ENCODE data around the gene COPG2. TPM values are rescaled to one million over a fixed set of nuclear protein-coding genes. Genes with fewer than 3 reads are reported as not detected.

COPG2 gene
- polyA plus RNA-seq, 1 donor from 2014 or later = 37.9 TPM

- no peaks in the 10 kb centered on the region for H3K79me2 ChIP-seq (replicated peaks; ENCODE audit: insufficient read depth, low read length)
- H3K9me3 ChIP-seq (ENCODE audit: low read length) = peaks cover 6% of the 10 kb centered on the region
- H3K36me3 ChIP-seq (ENCODE audit: insufficient read depth, low read length) = peaks cover 12% of the 10 kb centered on the region
- H3F3A ChIP-seq (ENCODE audit: insufficient read depth, low read length, poor library complexity, severe bottlenecking) = no peaks in the 10 kb centered on the region
- no peaks in the 10 kb centered on the region for H4K20me1 ChIP-seq (ENCODE audit: insufficient read depth)
- H3K27ac ChIP-seq (ENCODE audit: low read length) = no peak overlapping the region
- H3K4me3 ChIP-seq (ENCODE audit: low read length) = no peak overlapping the region
- no peak overlapping the region for H2AFZ ChIP-seq (ENCODE audit: low read depth, low read length)
- no peak overlapping the region for H3K9ac ChIP-seq (ENCODE audit: low read length)
- H3K9me2 ChIP-seq (ENCODE audit: insufficient read depth, low read length) = no peaks in the 10 kb centered on the region
- H3K27me3 ChIP-seq (ENCODE audit: insufficient read depth, low read depth, low read length) = no peaks in the 10 kb centered on the region
- no peak for TF ChIP-seq MXI1 (conservative IDR thresholded peaks at IDR 0.05; ENCODE audit: poor library complexity, severe bottlenecking)
- TF ChIP-seq, protein P1, sequence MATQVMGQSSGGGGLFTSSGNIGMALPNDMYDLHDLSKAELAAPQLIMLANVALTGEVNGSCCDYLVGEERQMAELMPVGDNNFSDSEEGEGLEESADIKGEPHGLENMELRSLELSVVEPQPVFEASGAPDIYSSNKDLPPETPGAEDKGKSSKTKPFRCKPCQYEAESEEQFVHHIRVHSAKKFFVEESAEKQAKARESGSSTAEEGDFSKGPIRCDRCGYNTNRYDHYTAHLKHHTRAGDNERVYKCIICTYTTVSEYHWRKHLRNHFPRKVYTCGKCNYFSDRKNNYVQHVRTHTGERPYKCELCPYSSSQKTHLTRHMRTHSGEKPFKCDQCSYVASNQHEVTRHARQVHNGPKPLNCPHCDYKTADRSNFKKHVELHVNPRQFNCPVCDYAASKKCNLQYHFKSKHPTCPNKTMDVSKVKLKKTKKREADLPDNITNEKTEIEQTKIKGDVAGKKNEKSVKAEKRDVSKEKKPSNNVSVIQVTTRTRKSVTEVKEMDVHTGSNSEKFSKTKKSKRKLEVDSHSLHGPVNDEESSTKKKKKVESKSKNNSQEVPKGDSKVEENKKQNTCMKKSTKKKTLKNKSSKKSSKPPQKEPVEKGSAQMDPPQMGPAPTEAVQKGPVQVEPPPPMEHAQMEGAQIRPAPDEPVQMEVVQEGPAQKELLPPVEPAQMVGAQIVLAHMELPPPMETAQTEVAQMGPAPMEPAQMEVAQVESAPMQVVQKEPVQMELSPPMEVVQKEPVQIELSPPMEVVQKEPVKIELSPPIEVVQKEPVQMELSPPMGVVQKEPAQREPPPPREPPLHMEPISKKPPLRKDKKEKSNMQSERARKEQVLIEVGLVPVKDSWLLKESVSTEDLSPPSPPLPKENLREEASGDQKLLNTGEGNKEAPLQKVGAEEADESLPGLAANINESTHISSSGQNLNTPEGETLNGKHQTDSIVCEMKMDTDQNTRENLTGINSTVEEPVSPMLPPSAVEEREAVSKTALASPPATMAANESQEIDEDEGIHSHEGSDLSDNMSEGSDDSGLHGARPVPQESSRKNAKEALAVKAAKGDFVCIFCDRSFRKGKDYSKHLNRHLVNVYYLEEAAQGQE (IDR thresholded peaks at IDR 0.05; ENCODE audit: borderline replicate concordance) = no peak
- no peak for TF ChIP-seq RAD21 (conservative IDR thresholded peaks at IDR 0.05)
- TF ChIP-seq SMC3 (conservative IDR thresholded peaks at IDR 0.05; ENCODE audit: poor library complexity) = no peak
- TF ChIP-seq CTCF (IDR thresholded peaks at IDR 0.05; ENCODE audit: poor library complexity, severe bottlenecking) = no peak
- no peak for TF ChIP-seq TAF1 (IDR thresholded peaks at IDR 0.05; ENCODE audit: low read depth)
- no peak for TF ChIP-seq EP300 (conservative IDR thresholded peaks at IDR 0.05; ENCODE audit: poor library complexity, severe bottlenecking)
- TF ChIP-seq POLR2AphosphoS5 (IDR thresholded peaks at IDR 0.05) = no peak
- TF ChIP-seq EZH2 (IDR thresholded peaks at IDR 0.05; ENCODE audit: borderline replicate concordance, insufficient read depth, low read length, poor library complexity, severe bottlenecking) = no peak
- H3K4me2 ChIP-seq (ENCODE audit: low read length) = no peak overlapping the region
Observed at GRCh38 chr7:130627775-130628174, 40.8 kb downstream of the COPG2 start.

GRCh38 chr7:130622866-130623265, 45.7 kb downstream of the COPG2 start:
- no peaks in the 10 kb centered on the region for H3K9me3 ChIP-seq (ENCODE audit: low read length)
- H3K36me3 ChIP-seq (ENCODE audit: insufficient read depth, low read length) = peaks cover 16% of the 10 kb centered on the region
- H4K20me1 ChIP-seq (ENCODE audit: insufficient read depth) = no peaks in the 10 kb centered on the region
- no peak overlapping the region for H3K9ac ChIP-seq (ENCODE audit: low read length)
- H3K4me2 ChIP-seq (ENCODE audit: low read length) = no peak overlapping the region
- no peak overlapping the region for H2AFZ ChIP-seq (ENCODE audit: low read depth, low read length)
- no peak overlapping the region for H3K4me3 ChIP-seq (ENCODE audit: low read length)
- H3K27ac ChIP-seq (ENCODE audit: low read length) = no peak overlapping the region
- no peaks in the 10 kb centered on the region for H3K79me2 ChIP-seq (replicated peaks; ENCODE audit: insufficient read depth, low read length)
- H3K9me2 ChIP-seq (ENCODE audit: insufficient read depth, low read length) = no peaks in the 10 kb centered on the region
- H3F3A ChIP-seq (ENCODE audit: insufficient read depth, low read length, poor library complexity, severe bottlenecking) = no peaks in the 10 kb centered on the region
- no peaks in the 10 kb centered on the region for H3K27me3 ChIP-seq (ENCODE audit: insufficient read depth, low read depth, low read length)
- TF ChIP-seq POLR2AphosphoS5 (IDR thresholded peaks at IDR 0.05) (no peak), MXI1 (conservative IDR thresholded peaks at IDR 0.05; ENCODE audit: poor library complexity, severe bottlenecking) (no peak), CTCF (IDR thresholded peaks at IDR 0.05; ENCODE audit: poor library complexity, severe bottlenecking) (no peak), TAF1 (IDR thresholded peaks at IDR 0.05; ENCODE audit: low read depth) (no peak), EZH2 (IDR thresholded peaks at IDR 0.05; ENCODE audit: borderline replicate concordance, insufficient read depth, low read length, poor library complexity, severe bottlenecking) (no peak), EP300 (conservative IDR thresholded peaks at IDR 0.05; ENCODE audit: poor library complexity, severe bottlenecking) (no peak), SMC3 (conservative IDR thresholded peaks at IDR 0.05; ENCODE audit: poor library complexity) (no peak), RAD21 (conservative IDR thresholded peaks at IDR 0.05) (no peak)
- TF ChIP-seq, protein P1 (IDR thresholded peaks at IDR 0.05; ENCODE audit: borderline replicate concordance) = no peak
